Activated T-cell treated with anti-CD3 and anti-CD28 coated beads, Interleukin-2, amount 50 U/mL, for 72 hours (primary cell): ENCODE data around the gene DOCK4. TPM values are rescaled to one million over a fixed set of nuclear protein-coding genes. Genes with fewer than 3 reads are reported as not detected.

ENCODE experiments used
- ATAC-seq, 2 donors: fragments of 150-1000 bp; cut with Tn5 transposase; replicated peaks in 1 of 2; 2 replicates each; pipeline ENCODE4 v1.10.0; 2021; ENCODE audit warnings: moderate library complexity in 2 of 2, mild to moderate bottlenecking in 1 of 2
- DNase-seq, 2 donors: peaks; one replicate each; pipeline ENCODE4 v3.0.0; 2021 to 2022; ENCODE audit warnings: mixed read lengths in 1 of 2
- H3K27ac Mint-ChIP-seq: one replicate; pipeline ENCODE4 v1.8.0; 2022; ENCODE audit warnings: mild to moderate bottlenecking, moderate library complexity, mixed read lengths
- H3K27me3 Mint-ChIP-seq: one replicate; pipeline ENCODE4 v1.8.0; 2022; ENCODE audit warnings: low read depth, mixed read lengths
- H3K36me3 Mint-ChIP-seq, 2 donors: one replicate each; pipeline ENCODE4 v1.8.0; 2022; ENCODE audit warnings: mixed read lengths in 2 of 2, mild to moderate bottlenecking in 1 of 2; ENCODE audit not compliant: insufficient read depth in 2 of 2
- H3K4me1 Mint-ChIP-seq: one replicate; pipeline ENCODE4 v1.8.0; 2022; ENCODE audit warnings: low read depth, mixed read lengths
- H3K4me3 Mint-ChIP-seq, 2 donors: one replicate each; pipeline ENCODE4 v1.8.0; 2022; ENCODE audit warnings: mild to moderate bottlenecking in 2 of 2, mixed read lengths in 2 of 2, moderate library complexity in 2 of 2
- H3K9me3 Mint-ChIP-seq, 2 donors: one replicate each; pipeline ENCODE4 v1.8.0; 2022; ENCODE audit warnings: mixed read lengths in 2 of 2
- total RNA-seq, 2 donors: library from RNA; stranded (reverse); gene quantifications; one replicate each; pipeline ENCODE4 v1.2.3, GENCODE V29; 2022

Gene DOCK4
- total RNA-seq, 2 donors from 2014 or later = 0.29 to 0.53 TPM

- Mint-ChIP-seq H3K27me3 (no peaks in the 10 kb centered on the region), H3K36me3 (no peaks in the 10 kb centered on the region), H3K27ac (no peak overlapping the region), H3K4me1 (no peaks in the 10 kb centered on the region), H3K4me3 (no peak overlapping the region), H3K9me3 (no peaks in the 10 kb centered on the region)
- ATAC-seq = no peak
- no peak for DNase-seq
Measured at GRCh38 chr7:112038353-112038752, 167.8 kb downstream of the DOCK4 start.

DNA sequence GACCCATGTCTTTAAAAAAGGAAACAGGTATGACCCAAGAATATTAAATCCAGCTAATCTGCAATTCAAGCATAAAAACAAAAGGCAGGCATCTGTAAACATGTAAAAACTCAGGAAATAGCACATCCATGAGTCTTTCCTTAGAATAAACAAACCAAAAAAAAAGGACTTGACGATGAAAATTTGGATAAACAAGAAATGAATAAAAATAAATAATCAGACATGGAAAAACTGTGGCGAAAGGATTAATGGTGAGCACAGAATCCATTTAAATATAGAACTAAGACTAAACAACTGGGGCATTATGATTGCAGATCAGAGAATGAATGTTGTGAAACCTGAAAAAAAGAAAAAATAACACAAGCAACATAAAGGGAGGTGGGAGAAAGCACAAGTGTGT is 170.1 kb downstream of the DOCK4 start:
- Mint-ChIP-seq H3K36me3 (no peaks in the 10 kb centered on the region), H3K4me1 (no peaks in the 10 kb centered on the region), H3K27me3 (no peaks in the 10 kb centered on the region), H3K4me3 (no peak overlapping the region), H3K27ac (no peak overlapping the region), H3K9me3 (no peaks in the 10 kb centered on the region)
- ATAC-seq (no peak), DNase-seq (no peak)

- Mint-ChIP-seq H3K4me3 (no peak overlapping the region), H3K27ac (no peak overlapping the region), H3K9me3 (no peaks in the 10 kb centered on the region), H3K27me3 (peaks cover 10% of the 10 kb centered on the region), H3K4me1 (no peaks in the 10 kb centered on the region), H3K36me3 (no peaks in the 10 kb centered on the region)
- ATAC-seq (no peak), DNase-seq (no peak)
Measured at GRCh38 chr7:112031689-112032088, 174.5 kb downstream of the DOCK4 start.

GRCh38 chr7:112025556-112025955 is 180.6 kb downstream of the DOCK4 start:
- H3K9me3 Mint-ChIP-seq = no peaks in the 10 kb centered on the region
- H3K27me3 Mint-ChIP-seq = peaks cover 15% of the 10 kb centered on the region
- DNase-seq = no peak
- no peak for ATAC-seq
- H3K4me1 Mint-ChIP-seq = no peaks in the 10 kb centered on the region
- H3K27ac Mint-ChIP-seq = no peak overlapping the region
- no peaks in the 10 kb centered on the region for H3K36me3 Mint-ChIP-seq
- no peak overlapping the region for H3K4me3 Mint-ChIP-seq

- Mint-ChIP-seq H3K4me3 (no peak overlapping the region), H3K9me3 (no peaks in the 10 kb centered on the region), H3K27me3 (peaks cover 6% of the 10 kb centered on the region), H3K4me1 (no peaks in the 10 kb centered on the region), H3K27ac (no peak overlapping the region), H3K36me3 (no peaks in the 10 kb centered on the region)
- ATAC-seq (no peak), DNase-seq (no peak)
Measured at GRCh38 chr7:112023786-112024185, 182.4 kb downstream of the DOCK4 start.

- Mint-ChIP-seq H3K27ac (no peak overlapping the region), H3K36me3 (no peaks in the 10 kb centered on the region), H3K27me3 (peaks cover 6% of the 10 kb centered on the region)
Measured at GRCh38 chr7:112023282-112023681, 182.9 kb downstream of the DOCK4 start.

DNA sequence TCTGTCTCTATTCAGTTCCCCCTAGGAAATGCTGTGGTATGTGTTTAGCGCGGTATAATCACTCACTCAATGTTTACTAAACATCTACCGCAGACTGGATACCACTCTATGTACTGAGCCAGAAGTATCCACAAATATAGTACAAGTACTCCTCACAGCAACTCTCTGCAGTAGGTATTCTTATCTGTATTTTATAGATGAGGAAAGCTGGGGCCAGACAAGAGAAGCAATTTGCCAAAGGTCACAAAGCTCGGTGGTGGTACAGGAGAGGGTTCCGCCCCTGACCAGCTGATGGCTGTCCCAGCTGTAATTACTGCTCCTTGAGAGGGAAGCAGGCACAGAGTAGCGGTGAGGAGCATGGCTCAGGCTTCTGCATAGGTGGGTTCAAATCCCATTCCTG is 184.1 kb downstream of the DOCK4 start:
- ATAC-seq = no peak
- H3K27ac Mint-ChIP-seq = no peak overlapping the region
- H3K4me1 Mint-ChIP-seq = no peaks in the 10 kb centered on the region

More at GRCh38 chr7:112023282-112023681, 182.9 kb downstream of the DOCK4 start:
- H3K9me3 Mint-ChIP-seq = no peaks in the 10 kb centered on the region
- ATAC-seq = no peak
- no peaks in the 10 kb centered on the region for H3K4me1 Mint-ChIP-seq
- DNase-seq = no peak
- H3K4me3 Mint-ChIP-seq = no peak overlapping the region

DNA sequence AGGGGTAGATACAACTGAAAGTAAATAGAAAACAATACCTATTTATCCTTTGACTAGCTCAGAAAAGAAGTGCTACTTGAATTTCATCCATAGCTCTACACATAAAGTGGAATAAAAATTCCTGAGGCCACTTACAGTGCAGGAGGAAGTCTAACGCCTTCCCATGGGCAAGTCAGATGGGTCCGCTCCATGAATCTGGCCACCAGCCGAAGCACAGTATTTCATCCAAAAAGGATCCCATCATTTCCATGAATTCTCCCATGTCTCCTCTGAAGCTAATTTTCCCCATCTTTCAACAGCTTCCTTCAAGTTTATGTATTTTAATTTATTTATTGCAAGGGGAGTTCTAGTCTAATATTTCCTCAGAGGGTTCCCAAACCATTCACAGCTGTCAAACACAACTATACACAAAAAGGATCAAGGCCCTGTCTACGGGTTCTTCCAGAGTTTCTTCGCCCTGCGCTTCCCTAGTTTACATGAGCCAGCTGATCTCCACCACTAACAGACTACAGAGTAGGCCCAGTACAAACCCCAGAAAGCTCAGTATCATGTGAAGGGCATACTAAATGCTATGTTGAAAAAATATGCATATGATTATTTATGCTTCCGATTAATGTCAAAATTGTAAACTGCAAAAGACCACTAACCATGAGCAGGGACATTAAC is 184.7 kb downstream of the DOCK4 start:
- no peak overlapping the region for H3K4me3 Mint-ChIP-seq
- H3K9me3 Mint-ChIP-seq = no peaks in the 10 kb centered on the region
- H3K4me1 Mint-ChIP-seq = no peaks in the 10 kb centered on the region
- H3K27me3 Mint-ChIP-seq = peaks cover 6% of the 10 kb centered on the region
- DNase-seq (no peak), ATAC-seq (no peak)
- H3K36me3 Mint-ChIP-seq = no peaks in the 10 kb centered on the region
- no peak overlapping the region for H3K27ac Mint-ChIP-seq

More for the DNA sequence above, 184.1 kb downstream of the DOCK4 start:
- H3K36me3 Mint-ChIP-seq = no peaks in the 10 kb centered on the region
- peaks cover 6% of the 10 kb centered on the region for H3K27me3 Mint-ChIP-seq
- no peak for DNase-seq
- H3K4me3 Mint-ChIP-seq = no peak overlapping the region
- H3K9me3 Mint-ChIP-seq = no peaks in the 10 kb centered on the region

DNA sequence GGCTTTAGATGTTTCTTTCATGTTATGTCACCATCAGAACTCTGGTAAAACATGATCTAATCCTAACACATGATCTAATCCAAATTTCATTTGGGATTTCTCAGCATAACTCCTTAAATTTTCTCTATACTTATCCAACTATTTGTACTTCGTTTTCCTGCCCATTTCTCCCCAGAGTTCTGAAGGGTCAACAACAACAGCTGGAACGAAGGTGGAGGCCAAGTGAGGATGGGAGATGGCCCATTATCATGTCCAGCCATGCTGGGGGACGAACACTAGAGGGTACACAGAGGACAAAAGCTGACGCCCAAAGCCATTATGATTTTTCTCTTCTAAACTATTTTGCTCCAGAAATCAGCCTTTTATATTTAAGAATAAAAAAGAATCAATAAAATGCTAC is 185.4 kb downstream of the DOCK4 start:
- Mint-ChIP-seq H3K4me1 (no peaks in the 10 kb centered on the region), H3K9me3 (no peaks in the 10 kb centered on the region), H3K36me3 (no peaks in the 10 kb centered on the region), H3K27ac (no peak overlapping the region), H3K27me3 (peaks cover 3% of the 10 kb centered on the region), H3K4me3 (no peak overlapping the region)
- DNase-seq (no peak), ATAC-seq (no peak)

- Mint-ChIP-seq H3K4me3 (no peak overlapping the region), H3K4me1 (no peaks in the 10 kb centered on the region), H3K27me3 (no peaks in the 10 kb centered on the region), H3K36me3 (no peaks in the 10 kb centered on the region), H3K27ac (no peak overlapping the region), H3K9me3 (no peaks in the 10 kb centered on the region)
- ATAC-seq = no peak
- no peak for DNase-seq
Measured at GRCh38 chr7:112019932-112020331, 186.3 kb downstream of the DOCK4 start.

- no peak overlapping the region for H3K27ac Mint-ChIP-seq
- H3K4me1 Mint-ChIP-seq = no peaks in the 10 kb centered on the region
- DNase-seq = no peak
- ATAC-seq = no peak
- H3K9me3 Mint-ChIP-seq = no peaks in the 10 kb centered on the region
- peaks cover 6% of the 10 kb centered on the region for H3K27me3 Mint-ChIP-seq
- no peaks in the 10 kb centered on the region for H3K36me3 Mint-ChIP-seq
- no peak overlapping the region for H3K4me3 Mint-ChIP-seq
Measured at GRCh38 chr7:112018305-112019030, 187.7 kb downstream of the DOCK4 start.

GRCh38 chr7:112015146-112015545 is 191.1 kb downstream of the DOCK4 start:
- Mint-ChIP-seq H3K4me1 (no peaks in the 10 kb centered on the region), H3K27ac (no peak overlapping the region), H3K36me3 (no peaks in the 10 kb centered on the region), H3K27me3 (peaks cover 9% of the 10 kb centered on the region), H3K9me3 (no peaks in the 10 kb centered on the region), H3K4me3 (no peak overlapping the region)
- DNase-seq (no peak), ATAC-seq (no peak)

DNA sequence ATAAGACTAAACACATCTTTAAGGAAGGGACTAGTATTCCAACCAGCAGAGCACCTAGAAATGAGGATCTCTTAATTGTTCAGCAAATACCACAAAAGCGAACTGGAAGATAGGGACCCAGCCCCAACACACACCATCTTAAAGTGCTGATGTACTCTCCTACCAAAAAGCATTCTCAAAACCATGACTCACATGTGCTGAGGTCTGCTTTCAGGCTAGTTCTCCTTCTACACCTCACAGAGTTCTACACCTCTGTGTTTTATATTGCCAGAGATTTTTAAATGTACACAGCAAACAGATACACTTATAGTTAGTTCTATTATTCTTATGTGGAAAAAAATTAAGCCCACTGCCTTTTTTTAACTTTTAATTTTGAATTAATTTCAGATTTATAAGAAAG is 191.9 kb downstream of the DOCK4 start:
- H3K4me3 Mint-ChIP-seq = no peak overlapping the region
- H3K27me3 Mint-ChIP-seq = peaks cover 9% of the 10 kb centered on the region
- DNase-seq = no peak
- no peaks in the 10 kb centered on the region for H3K36me3 Mint-ChIP-seq
- H3K9me3 Mint-ChIP-seq = no peaks in the 10 kb centered on the region
- no peak for ATAC-seq
- H3K27ac Mint-ChIP-seq = no peak overlapping the region
- peaks cover 2% of the 10 kb centered on the region for H3K4me1 Mint-ChIP-seq

DNA sequence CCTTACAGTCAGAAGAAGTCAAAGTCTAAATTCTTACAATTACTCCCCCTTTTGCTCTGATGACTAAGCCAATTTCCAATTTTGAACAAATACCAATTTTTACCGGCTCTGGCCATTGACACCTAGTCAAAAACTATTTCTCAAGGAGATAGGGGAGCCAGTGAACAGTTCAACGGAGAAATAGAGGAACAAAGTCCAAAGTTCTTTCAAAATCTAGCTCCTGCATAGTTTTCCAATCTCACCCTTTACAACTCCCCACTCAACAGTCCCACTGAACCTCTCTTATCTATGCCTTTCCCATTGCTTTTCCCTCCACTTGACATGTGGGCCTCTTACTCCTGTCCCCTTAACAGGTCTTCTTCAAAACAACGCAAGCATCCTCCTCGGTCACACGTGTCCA is 192.9 kb downstream of the DOCK4 start:
- Mint-ChIP-seq H3K36me3 (no peaks in the 10 kb centered on the region), H3K27me3 (peaks cover 9% of the 10 kb centered on the region), H3K4me1 (peaks cover 7% of the 10 kb centered on the region), H3K9me3 (no peaks in the 10 kb centered on the region), H3K27ac (no peak overlapping the region), H3K4me3 (no peak overlapping the region)
- DNase-seq (no peak), ATAC-seq (no peak)
